H9 (cell line): ENCODE measurements around the gene DCBLD1. TPM values are rescaled to one million over a fixed set of nuclear protein-coding genes. Genes with fewer than 3 reads are reported as not detected.

Source experiments
- DNase-seq: peaks from one replicate; pipeline ENCODE4 v3.0.0-alpha.2; 2017
- H2AFZ ChIP-seq: one replicate; pipeline ENCODE4 v1.6.1; 2013; ENCODE audit warnings: mild to moderate bottlenecking, low read length, control low read depth, moderate library complexity
- H2AK5ac ChIP-seq: 2 replicates; pipeline ENCODE4 v1.6.1; 2013; ENCODE audit warnings: low read length, control low read depth, mixed read lengths; ENCODE audit not compliant: insufficient read length
- H2BK120ac ChIP-seq: one replicate; pipeline ENCODE4 v1.6.1; 2013; ENCODE audit warnings: low read depth, mild to moderate bottlenecking, low read length, control low read depth, inconsistent platforms; ENCODE audit not compliant: poor library complexity, severe bottlenecking
- H2BK12ac ChIP-seq: 2 replicates; pipeline ENCODE4 v1.6.1; 2013; ENCODE audit warnings: low read length, control low read depth, mixed read lengths, low read depth; ENCODE audit not compliant: insufficient read length
- H2BK15ac ChIP-seq: 2 replicates; pipeline ENCODE4 v1.6.1; 2013; ENCODE audit warnings: low read depth, low read length, control low read depth
- H2BK20ac ChIP-seq: one replicate; pipeline ENCODE4 v1.6.1; 2013; ENCODE audit warnings: low read depth, mild to moderate bottlenecking, low read length, control low read depth, inconsistent platforms; ENCODE audit not compliant: poor library complexity, severe bottlenecking
- H2BK5ac ChIP-seq: 2 replicates; pipeline ENCODE4 v1.6.1; 2013; ENCODE audit warnings: low read length, control low read depth, mixed read lengths; ENCODE audit not compliant: insufficient read length
- H3K14ac ChIP-seq: 2 replicates; pipeline ENCODE4 v1.6.1; 2013; ENCODE audit warnings: low read length, control low read depth; ENCODE audit not compliant: insufficient read depth
- H3K18ac ChIP-seq: 2 replicates; pipeline ENCODE4 v1.6.1; 2013; ENCODE audit warnings: low read depth, mild to moderate bottlenecking, mixed read lengths, low read length, control low read depth; ENCODE audit not compliant: insufficient read length
- H3K23ac ChIP-seq: 2 replicates; pipeline ENCODE4 v1.6.1; 2013; ENCODE audit warnings: low read length, control low read depth, mixed read lengths, low read depth; ENCODE audit not compliant: insufficient read length
- H3K23me2 ChIP-seq: 2 replicates; pipeline ENCODE4 v1.6.1; 2013; ENCODE audit warnings: low read depth, mild to moderate bottlenecking, mixed read lengths, low read length, control low read depth; ENCODE audit not compliant: insufficient read length, poor library complexity, severe bottlenecking
- H3K27ac ChIP-seq: 2 replicates; pipeline ENCODE4 v1.5.1; 2013; ENCODE audit warnings: low read length, control low read depth, mixed read lengths, low read depth; ENCODE audit not compliant: insufficient read length
- H3K27me3 ChIP-seq: 2 replicates; pipeline ENCODE4 v1.6.1; 2013; ENCODE audit warnings: low read length, control low read depth, inconsistent platforms; ENCODE audit not compliant: insufficient read depth
- H3K4ac ChIP-seq: 2 replicates; pipeline ENCODE4 v1.6.1; 2013; ENCODE audit warnings: low read depth, mild to moderate bottlenecking, control low read depth, inconsistent platforms, low read length, moderate library complexity
- H3K4me1 ChIP-seq: 2 replicates; pipeline ENCODE4 v1.6.1; 2013; ENCODE audit warnings: low read length, control low read depth, inconsistent platforms; ENCODE audit not compliant: insufficient read depth
- H3K4me2 ChIP-seq: 2 replicates; pipeline ENCODE4 v1.6.1; 2013; ENCODE audit warnings: low read length, control low read depth, mixed read lengths; ENCODE audit not compliant: insufficient read length, insufficient read depth
- H3K56ac ChIP-seq: 2 replicates; pipeline ENCODE4 v1.6.1; 2013; ENCODE audit warnings: low read depth, mild to moderate bottlenecking, mixed read lengths, low read length, control low read depth; ENCODE audit not compliant: insufficient read length
- H3K79me1 ChIP-seq: 2 replicates; pipeline ENCODE4 v1.6.1; 2013; ENCODE audit warnings: low read depth, mild to moderate bottlenecking, moderate library complexity, low read length, control low read depth, inconsistent platforms; ENCODE audit not compliant: insufficient read depth, poor library complexity, severe bottlenecking
- H3K79me2 ChIP-seq: 2 replicates; pipeline ENCODE4 v1.6.1; 2013; ENCODE audit warnings: low read length, control low read depth, inconsistent platforms; ENCODE audit not compliant: insufficient read depth
- H3K9ac ChIP-seq: 2 replicates; pipeline ENCODE4 v1.6.1; 2013; ENCODE audit warnings: low read length, control low read depth, mixed read lengths; ENCODE audit not compliant: insufficient read length; ENCODE audit errors: extremely low read depth
- H3K9me3 ChIP-seq: one replicate; pipeline ENCODE4 v1.6.1; 2013; ENCODE audit warnings: low read depth, low read length, inconsistent platforms; ENCODE audit not compliant: control insufficient read depth
- H3T11ph ChIP-seq: one replicate; pipeline ENCODE4 v1.6.1; 2013; ENCODE audit warnings: mild to moderate bottlenecking, low read length, control low read depth, inconsistent platforms
- H4K20me1 ChIP-seq: one replicate; pipeline ENCODE4 v1.6.1; 2013; ENCODE audit not compliant: control insufficient read depth, insufficient read length, insufficient read depth
- H4K5ac ChIP-seq: 2 replicates; pipeline ENCODE4 v1.6.1; 2013; ENCODE audit warnings: low read depth, mild to moderate bottlenecking, mixed read lengths, low read length, control low read depth; ENCODE audit not compliant: insufficient read length
- H4K8ac ChIP-seq: replicated peaks from 2 replicates; pipeline ENCODE4 v1.6.1; 2013; ENCODE audit warnings: low read length, control low read depth, mixed read lengths, low read depth; ENCODE audit not compliant: insufficient read length
- H4K91ac ChIP-seq: 2 replicates; pipeline ENCODE4 v1.6.1; 2013; ENCODE audit warnings: low read depth, mild to moderate bottlenecking, moderate library complexity, mixed read lengths, low read length, control low read depth; ENCODE audit not compliant: insufficient read length
- H3K27ac Mint-ChIP-seq, 3 experiments: 2 replicates in 2 of 3; 3 replicates in 1 of 3; pipeline ENCODE4 v1.8.0; 2020 to 2021; ENCODE audit warnings: mixed read lengths in 3 of 3, mild to moderate bottlenecking in 1 of 3, moderate library complexity in 1 of 3
- H3K27me3 Mint-ChIP-seq: 2 replicates; pipeline ENCODE4 v1.8.0; 2021; ENCODE audit warnings: low read depth, mild to moderate bottlenecking, moderate library complexity, mixed read lengths
- H3K36me3 Mint-ChIP-seq, 3 experiments: 2 replicates in 2 of 3; 3 replicates in 1 of 3; pipeline ENCODE4 v1.8.0; 2020 to 2021; ENCODE audit warnings: low read depth in 3 of 3, mixed read lengths in 3 of 3; ENCODE audit not compliant: insufficient read depth in 1 of 3
- H3K4me1 Mint-ChIP-seq, 2 experiments: 2 replicates each; pipeline ENCODE4 v1.8.0; 2020; ENCODE audit warnings: mixed read lengths in 2 of 2
- H3K4me3 Mint-ChIP-seq, 2 experiments: 2 replicates in 1 of 2; 3 replicates in 1 of 2; pipeline ENCODE4 v1.8.0; 2020 to 2021; ENCODE audit warnings: mild to moderate bottlenecking in 2 of 2, mixed read lengths in 2 of 2, moderate library complexity in 1 of 2
- H3K9me3 Mint-ChIP-seq, 2 experiments: 2 replicates in 1 of 2; 3 replicates in 1 of 2; pipeline ENCODE4 v1.8.0; 2020; ENCODE audit warnings: mild to moderate bottlenecking in 2 of 2, mixed read lengths in 2 of 2, moderate library complexity in 1 of 2
- WGBS: extraction: QIAGEN DNeasy Blood & Tissue Kit; methylation state at CpG from one replicate; pipeline ENCODE4 v1.1.7; 2013; ENCODE audit warnings: missing lambda C conversion rate, low lambda C conversion rate, mixed read lengths; ENCODE audit not compliant: insufficient read length; ENCODE audit errors: extremely low coverage; 5-methylcytosine and 5-hydroxymethylcytosine counted together
- total RNA-seq: library from RNA; stranded (reverse); gene quantifications from 2 replicates; pipeline ENCODE4 v1.2.1, GENCODE V29; 2021
- TF ChIP-seq, protein P1 (sequence below): fragments of 200-600 bp; sonication (generic); conservative IDR thresholded peaks from 3 replicates; pipeline ENCODE4 v1.8.0; 2021; ENCODE audit warnings: antibody characterized with exemption, mild to moderate bottlenecking

DCBLD1 gene
- total RNA-seq, 1 experiment from 2014 or later, result 10.1 TPM

DNA sequence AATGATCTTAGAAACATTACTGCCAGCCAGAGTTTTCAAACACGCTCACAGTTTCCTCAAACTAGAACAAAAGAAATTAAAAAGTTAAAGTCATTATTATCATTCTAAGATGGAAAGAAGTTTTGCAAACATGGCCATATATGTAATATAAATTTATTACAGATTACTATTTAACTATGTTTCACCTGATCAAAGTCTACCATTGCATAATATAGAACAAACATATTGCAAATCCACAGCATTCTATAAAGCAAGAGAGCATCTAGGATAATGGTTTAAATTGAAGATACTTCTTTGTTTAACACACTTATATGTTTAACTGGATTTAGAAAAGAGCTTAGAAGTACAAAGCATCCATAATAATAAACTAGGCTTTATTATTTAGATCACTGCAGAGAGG is 26.2 kb upstream of the DCBLD1 start:
- no peak overlapping the region for H2AFZ ChIP-seq
- WGBS, result no CpG with 5 or more reads among the region's 1 CpG

More for the DNA sequence above, 26.2 kb upstream of the DCBLD1 start:
- H2BK20ac ChIP-seq, result no peak overlapping the region
- no peak overlapping the region for H2BK5ac ChIP-seq
- no peak for DNase-seq
- H3K4ac ChIP-seq, result no peak overlapping the region
- H3K27ac ChIP-seq, result no peak overlapping the region
- Mint-ChIP-seq H3K27me3 (no peaks in the 10 kb centered on the region), H3K36me3 (no peaks in the 10 kb centered on the region), H3K9me3 (no peaks in the 10 kb centered on the region), H3K4me3 (no peak overlapping the region), H3K27ac (no peak overlapping the region), H3K4me1 (peaks cover 5 to 7% of the 10 kb centered on the region in 2 experiments; a peak in 3 of 4 replicates)
- H3K79me2 ChIP-seq, result no peaks in the 10 kb centered on the region
- no peak overlapping the region for H3K56ac ChIP-seq
- no peak overlapping the region for H3K14ac ChIP-seq
- no peaks in the 10 kb centered on the region for H3K23me2 ChIP-seq
- TF ChIP-seq, protein P1, sequence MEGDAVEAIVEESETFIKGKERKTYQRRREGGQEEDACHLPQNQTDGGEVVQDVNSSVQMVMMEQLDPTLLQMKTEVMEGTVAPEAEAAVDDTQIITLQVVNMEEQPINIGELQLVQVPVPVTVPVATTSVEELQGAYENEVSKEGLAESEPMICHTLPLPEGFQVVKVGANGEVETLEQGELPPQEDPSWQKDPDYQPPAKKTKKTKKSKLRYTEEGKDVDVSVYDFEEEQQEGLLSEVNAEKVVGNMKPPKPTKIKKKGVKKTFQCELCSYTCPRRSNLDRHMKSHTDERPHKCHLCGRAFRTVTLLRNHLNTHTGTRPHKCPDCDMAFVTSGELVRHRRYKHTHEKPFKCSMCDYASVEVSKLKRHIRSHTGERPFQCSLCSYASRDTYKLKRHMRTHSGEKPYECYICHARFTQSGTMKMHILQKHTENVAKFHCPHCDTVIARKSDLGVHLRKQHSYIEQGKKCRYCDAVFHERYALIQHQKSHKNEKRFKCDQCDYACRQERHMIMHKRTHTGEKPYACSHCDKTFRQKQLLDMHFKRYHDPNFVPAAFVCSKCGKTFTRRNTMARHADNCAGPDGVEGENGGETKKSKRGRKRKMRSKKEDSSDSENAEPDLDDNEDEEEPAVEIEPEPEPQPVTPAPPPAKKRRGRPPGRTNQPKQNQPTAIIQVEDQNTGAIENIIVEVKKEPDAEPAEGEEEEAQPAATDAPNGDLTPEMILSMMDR, result no peak
- H2BK12ac ChIP-seq, result no peak overlapping the region
- H3K9ac ChIP-seq, result no peak overlapping the region
- H4K8ac ChIP-seq, result no peak overlapping the region
- no peak overlapping the region for H3K23ac ChIP-seq
- H4K5ac ChIP-seq, result no peak overlapping the region
- H2BK120ac ChIP-seq, result no peak overlapping the region
- H2BK15ac ChIP-seq, result no peak overlapping the region
- H4K91ac ChIP-seq, result no peak overlapping the region
- no peaks in the 10 kb centered on the region for H3K4me1 ChIP-seq
- H3K18ac ChIP-seq, result no peak overlapping the region
- no peaks in the 10 kb centered on the region for H3K9me3 ChIP-seq
- H4K20me1 ChIP-seq, result no peaks in the 10 kb centered on the region
- no peaks in the 10 kb centered on the region for H3K27me3 ChIP-seq
- H3K4me2 ChIP-seq, result no peak overlapping the region
- H3K79me1 ChIP-seq, result no peaks in the 10 kb centered on the region
- no peak overlapping the region for H3T11ph ChIP-seq
- no peak overlapping the region for H2AK5ac ChIP-seq
